Stomach (tissue), 9 donors: ENCODE results near the gene FNDC11. TPM values are rescaled to one million over a fixed set of nuclear protein-coding genes. Genes with fewer than 3 reads are reported as not detected.

ENCODE experiments used
- DNase-seq, 2 donors: peaks; one replicate each; pipeline versions ENCODE4 v3.0.0 to v3.0.0-alpha.2; 2013 to 2019
- H3K27ac ChIP-seq, 5 donors: fragments of 200-600 bp in 4 of 5; sonication (generic) in 4 of 5; one replicate each; pipeline ENCODE4 v1.5.1; 2013 to 2019; ENCODE audit warnings: mild to moderate bottlenecking in 1 of 5, moderate library complexity in 1 of 5
- H3K27me3 ChIP-seq, 3 donors: fragments of 200-600 bp; sonication (generic); one replicate each; pipeline ENCODE4 v1.5.1; 2017 to 2019; ENCODE audit warnings: mixed run types in 1 of 3
- H3K36me3 ChIP-seq, 4 donors: fragments of 200-600 bp; sonication (generic); 1 replicate in 3 of 4; 2 replicates in 1 of 4; pipeline ENCODE4 v1.5.1; 2016 to 2019
- H3K4me1 ChIP-seq, 4 donors: fragments of 200-600 bp; sonication (generic); one replicate each; pipeline ENCODE4 v1.5.1; 2016 to 2019
- H3K4me3 ChIP-seq, 4 donors: fragments of 200-600 bp; sonication (generic) in 3 of 4; one replicate each; pipeline ENCODE4 v1.5.1; 2016 to 2019; ENCODE audit warnings: mild to moderate bottlenecking in 1 of 4
- H3K9me3 ChIP-seq, 4 donors: fragments of 200-600 bp; sonication (generic); one replicate each; pipeline ENCODE4 v1.5.1; 2016 to 2019
- EP300 ChIP-seq: sonication (generic); formaldehyde crosslinking; IDR thresholded peaks from one replicate; pipeline ENCODE4 v1.6.1; 2017; ENCODE audit warnings: antibody characterized with exemption
- POLR2A ChIP-seq, 4 donors: fragments of 450-650 bp; IDR thresholded peaks; one replicate each; pipeline ENCODE4 v1.6.1; 2016; ENCODE audit warnings: antibody characterized with exemption in 4 of 4, control low read depth in 2 of 4, mild to moderate bottlenecking in 1 of 4, moderate library complexity in 1 of 4
- POLR2AphosphoS5 ChIP-seq, 3 donors: sonication (generic); formaldehyde crosslinking; IDR thresholded peaks; one replicate each; pipeline ENCODE4 v1.6.1; 2016; ENCODE audit warnings: antibody characterized with exemption in 3 of 3
- WGBS, 5 donors: extraction: QIAGEN DNeasy Blood & Tissue Kit in 3 of 5; methylation state at CpG; one replicate each; pipeline versions ENCODE4 v1.1.5 to v1.1.7; 2013 to 2018; 5-methylcytosine and 5-hydroxymethylcytosine counted together
- intact Hi-C: fragments of 100-400 bp; cut with DNase I; formaldehyde crosslinking; loops from one replicate; pipeline ENCODE4 v1.15.1; 2023; ENCODE audit warnings: low total_unique reads
- polyA plus RNA-seq, 3 donors: library from polyadenylated mRNA; stranded (reverse); fragments of 200-250 nt; gene quantifications; one replicate each; pipeline ENCODE4 v1.2.3, GENCODE V29; 2013
- total RNA-seq, 5 donors: library from RNA; depleted of rRNA; stranded (reverse); fragments of >200 nt; gene quantifications; one replicate each; pipeline versions ENCODE4 v1.1.0 to v1.2.3, GENCODE V29; 2014 to 2016
- TF ChIP-seq, protein P1 (sequence below), 7 experiments: fragments of 450-650 bp in 4 of 7; fragments of 200-600 bp in 3 of 7; sonication (generic) in 3 of 7; IDR thresholded peaks; one replicate each; pipeline ENCODE4 v1.5.1; 2016 to 2019; ENCODE audit warnings: antibody characterized with exemption in 7 of 7, control low read depth in 2 of 7, mild to moderate bottlenecking in 1 of 7
- donor health status: healthy with polysubstance abuse.
- donor health status: Bipolar disorder and iron deficiency.
- donor health status: healthy.

The FNDC11 gene
- total and polyA plus RNA-seq, 8 donors: 0.25 to 3.1 (median 0.55) TPM; not detected in 3

DNA sequence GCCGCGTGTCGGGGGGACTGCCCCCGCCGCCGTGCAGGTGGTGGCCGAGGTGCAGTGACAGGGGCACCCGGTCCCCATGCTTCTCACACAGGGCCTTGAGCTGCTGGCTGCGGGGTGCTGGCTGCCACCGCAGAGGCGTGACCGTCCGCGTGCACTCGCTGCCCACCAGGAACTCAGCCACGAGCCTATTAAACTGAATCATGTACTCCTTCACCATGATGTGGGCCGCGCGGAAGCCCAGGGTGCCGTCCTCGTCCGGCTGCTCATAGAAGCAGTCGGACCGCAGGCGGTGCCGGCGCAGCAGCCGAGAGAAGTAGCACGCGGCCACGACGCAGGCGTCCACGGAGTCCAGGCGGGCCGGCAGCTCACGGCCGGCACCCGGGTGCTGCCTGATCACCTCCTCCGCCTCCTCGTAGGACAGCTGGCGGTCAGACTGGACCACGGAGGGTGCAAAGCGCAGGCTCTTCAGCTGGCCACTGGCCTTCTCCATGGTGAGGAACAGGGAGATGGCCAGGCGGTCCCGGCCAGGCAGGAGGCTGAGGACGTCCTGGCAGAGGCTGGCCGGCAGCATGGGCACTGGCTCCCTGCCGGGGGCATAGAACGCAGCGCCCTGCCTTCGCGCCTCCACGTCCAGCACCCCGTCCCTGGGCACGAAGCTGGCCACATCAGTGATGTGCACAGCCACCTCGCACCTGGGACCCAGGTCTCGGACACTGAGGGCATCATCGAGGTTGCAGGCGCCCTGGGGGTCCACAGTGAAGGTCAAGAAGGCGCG is 10.3 kb downstream of the FNDC11 start:
- Histone ChIP-seq H3K4me1 (peaks cover 0 to 14% (median 11%) of the 10 kb centered on the region in 4 donors), H3K4me3 (no peak overlapping the region), H3K27ac (no peak overlapping the region), H3K36me3 (peaks cover 56 to 98% (median 93%) of the 10 kb centered on the region in 4 donors), H3K9me3 (no peaks in the 10 kb centered on the region), H3K27me3 (no peaks in the 10 kb centered on the region)
- no peak for DNase-seq
- TF ChIP-seq EP300 (no peak), POLR2AphosphoS5 (IDR thresholded peaks at IDR 0.05) (no peak), POLR2A (IDR thresholded peaks at IDR 0.05) (no peak)
- TF ChIP-seq, protein P1, sequence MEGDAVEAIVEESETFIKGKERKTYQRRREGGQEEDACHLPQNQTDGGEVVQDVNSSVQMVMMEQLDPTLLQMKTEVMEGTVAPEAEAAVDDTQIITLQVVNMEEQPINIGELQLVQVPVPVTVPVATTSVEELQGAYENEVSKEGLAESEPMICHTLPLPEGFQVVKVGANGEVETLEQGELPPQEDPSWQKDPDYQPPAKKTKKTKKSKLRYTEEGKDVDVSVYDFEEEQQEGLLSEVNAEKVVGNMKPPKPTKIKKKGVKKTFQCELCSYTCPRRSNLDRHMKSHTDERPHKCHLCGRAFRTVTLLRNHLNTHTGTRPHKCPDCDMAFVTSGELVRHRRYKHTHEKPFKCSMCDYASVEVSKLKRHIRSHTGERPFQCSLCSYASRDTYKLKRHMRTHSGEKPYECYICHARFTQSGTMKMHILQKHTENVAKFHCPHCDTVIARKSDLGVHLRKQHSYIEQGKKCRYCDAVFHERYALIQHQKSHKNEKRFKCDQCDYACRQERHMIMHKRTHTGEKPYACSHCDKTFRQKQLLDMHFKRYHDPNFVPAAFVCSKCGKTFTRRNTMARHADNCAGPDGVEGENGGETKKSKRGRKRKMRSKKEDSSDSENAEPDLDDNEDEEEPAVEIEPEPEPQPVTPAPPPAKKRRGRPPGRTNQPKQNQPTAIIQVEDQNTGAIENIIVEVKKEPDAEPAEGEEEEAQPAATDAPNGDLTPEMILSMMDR (IDR thresholded peaks at IDR 0.05): no peak
- 94 to 96% (median 95%) methylated on average over 27 to 62 of the region's 62 CpGs for WGBS, 5 donors
- intact Hi-C loops: no loop called here

DNA sequence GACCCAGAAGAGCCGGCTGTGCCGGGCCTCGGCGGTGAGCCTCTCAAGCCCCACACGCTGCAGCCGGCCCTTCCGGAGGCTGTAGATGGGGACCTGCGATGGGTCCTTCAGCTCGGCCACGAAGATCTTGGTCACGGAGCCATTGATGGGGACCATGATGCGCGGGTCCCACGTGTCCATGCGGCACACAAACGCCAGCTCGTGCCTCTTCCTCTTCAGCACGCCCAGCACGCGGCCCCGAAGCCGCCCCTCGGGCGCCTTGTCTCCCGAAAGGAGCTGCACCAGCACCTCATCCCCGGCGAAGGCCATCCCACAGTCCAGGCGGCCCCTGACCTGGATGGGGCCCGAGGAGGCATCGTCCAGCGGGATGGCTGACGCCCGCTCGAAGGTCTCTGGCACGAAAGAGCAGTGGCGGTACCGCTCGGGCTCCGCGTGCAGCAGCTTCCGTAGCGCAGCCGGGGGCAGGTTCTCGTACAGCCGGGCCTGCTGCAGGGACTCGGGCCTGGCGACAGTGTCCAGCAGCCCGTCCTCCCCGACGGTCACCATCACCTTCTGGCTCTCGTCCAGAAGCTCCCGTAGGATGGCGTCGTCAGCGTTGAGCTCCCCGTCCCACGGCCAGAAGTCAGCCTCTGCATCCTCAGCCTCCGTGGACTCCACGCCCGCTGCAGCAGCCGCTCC is 11.2 kb downstream of the FNDC11 start:
- H3K36me3 ChIP-seq: peaks cover 52 to 95% (median 87%) of the 10 kb centered on the region in 4 donors
- no peaks in the 10 kb centered on the region for H3K9me3 ChIP-seq
- 94 to 97% (median 95%) methylated on average over 45 to 61 of the region's 61 CpGs for WGBS, 5 donors
- intact Hi-C loops: no loop called here
- peaks cover 0 to 18% (median 13%) of the 10 kb centered on the region in 4 donors for H3K4me1 ChIP-seq
- no peak for TF ChIP-seq EP300
- TF ChIP-seq, protein P1 (IDR thresholded peaks at IDR 0.05): no peak
- TF ChIP-seq POLR2AphosphoS5 (IDR thresholded peaks at IDR 0.05): no peak
- no peak for TF ChIP-seq POLR2A (IDR thresholded peaks at IDR 0.05)
- no peak overlapping the region for H3K27ac ChIP-seq
- no peak for DNase-seq
- H3K4me3 ChIP-seq: no peak overlapping the region
- no peaks in the 10 kb centered on the region for H3K27me3 ChIP-seq

DNA sequence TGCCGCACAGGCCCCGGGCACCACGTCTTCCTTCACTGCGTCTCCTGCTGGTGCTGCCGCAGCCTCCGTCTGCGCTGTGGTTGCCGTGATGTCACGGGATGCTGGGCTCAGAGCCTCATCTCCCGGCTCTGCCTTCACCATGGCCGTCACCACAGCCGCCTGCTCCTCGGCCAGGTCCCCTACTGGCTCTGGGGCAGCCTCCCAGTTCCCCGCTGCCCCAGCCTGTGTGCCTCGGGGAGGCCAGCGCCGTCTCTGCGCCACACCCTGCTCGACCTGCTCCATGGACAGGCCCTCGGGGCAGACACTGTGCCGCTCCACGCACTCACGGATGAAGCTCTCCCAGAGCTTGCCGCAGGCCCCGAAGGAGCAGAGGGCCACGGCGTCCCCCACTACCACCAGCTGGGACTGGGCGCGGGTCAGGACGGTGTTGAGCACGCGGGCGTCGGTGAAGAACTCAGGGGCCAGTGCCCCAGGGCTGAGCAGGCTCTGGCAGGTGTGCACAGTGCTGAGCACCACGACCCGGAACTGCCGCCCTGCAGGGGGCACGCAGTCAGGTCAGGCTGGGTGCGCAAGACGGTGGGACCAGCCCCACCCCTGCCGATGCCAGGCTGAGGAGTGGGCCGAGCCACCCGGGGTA is 11.9 kb downstream of the FNDC11 start:
- Histone ChIP-seq H3K27ac (no peak overlapping the region), H3K4me1 (peaks cover 0 to 18% (median 13%) of the 10 kb centered on the region in 4 donors), H3K9me3 (no peaks in the 10 kb centered on the region), H3K36me3 (peaks cover 45 to 91% (median 83%) of the 10 kb centered on the region in 4 donors), H3K27me3 (no peaks in the 10 kb centered on the region), H3K4me3 (no peak overlapping the region)
- no peak for DNase-seq
- 93 to 96% (median 94%) methylated on average over 25 to 43 of the region's 43 CpGs for WGBS, 5 donors
- TF ChIP-seq POLR2A (IDR thresholded peaks at IDR 0.05): no peak
- TF ChIP-seq, protein P1 (IDR thresholded peaks at IDR 0.05): no peak
- no peak for TF ChIP-seq POLR2AphosphoS5 (IDR thresholded peaks at IDR 0.05)
- no peak for TF ChIP-seq EP300
- intact Hi-C loops: no loop called here

DNA sequence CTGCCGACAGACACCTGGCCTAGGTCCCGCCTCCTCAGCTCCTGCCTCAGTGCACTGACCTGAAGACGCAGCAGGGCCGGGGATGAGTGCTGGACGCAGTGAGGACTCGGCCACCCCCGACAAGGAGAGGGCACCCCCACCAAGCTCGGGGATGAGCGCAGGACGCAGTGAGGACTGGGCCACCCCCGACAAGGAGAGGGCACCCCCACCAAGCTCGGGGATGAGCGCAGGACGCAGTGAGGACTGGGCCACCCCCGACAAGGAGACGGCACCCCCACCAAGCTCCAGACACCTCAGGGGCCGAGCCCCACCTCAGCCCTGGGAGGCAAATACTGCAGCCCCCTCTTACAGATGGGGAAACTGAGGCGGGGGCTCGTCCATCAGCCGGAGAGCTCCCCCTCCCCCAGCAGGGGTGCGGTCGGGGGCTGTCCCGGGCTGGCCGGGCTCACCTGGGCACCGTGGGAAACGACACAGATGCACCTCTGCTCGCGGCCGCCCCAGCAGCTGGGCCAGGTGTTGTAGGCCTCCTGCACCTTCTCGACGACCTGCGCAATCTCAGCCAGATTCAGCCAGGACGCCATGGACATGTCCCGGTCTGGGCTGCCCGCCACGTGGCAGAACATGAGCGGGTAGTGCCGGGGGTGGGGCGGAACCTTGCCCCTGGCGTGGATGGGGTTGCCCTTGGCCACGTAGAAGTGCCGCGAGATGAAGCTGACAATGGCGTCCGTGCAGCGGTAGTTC is 12.6 kb downstream of the FNDC11 start:
- Histone ChIP-seq H3K27me3 (no peaks in the 10 kb centered on the region), H3K27ac (peak overlapping the region in 1 of 5 donors; percentile 70), H3K4me3 (no peak overlapping the region), H3K36me3 (peaks cover 38 to 84% (median 76%) of the 10 kb centered on the region in 4 donors), H3K4me1 (peaks cover 0 to 18% (median 13%) of the 10 kb centered on the region in 4 donors), H3K9me3 (no peaks in the 10 kb centered on the region)
- intact Hi-C loops: no loop called here
- DNase-seq: no peak
- TF ChIP-seq, protein P1 (IDR thresholded peaks at IDR 0.05): no peak
- TF ChIP-seq POLR2A (IDR thresholded peaks at IDR 0.05): no peak
- no peak for TF ChIP-seq EP300
- TF ChIP-seq POLR2AphosphoS5 (IDR thresholded peaks at IDR 0.05): no peak
- WGBS, 5 donors: 90 to 93% (median 90%) methylated on average over 17 to 46 of the region's 46 CpGs
